ENCODE results near the gene ATRX.

Gene ATRX

GRCh38 chrX:77793946-77794345 is 7.9 kb upstream of the ATRX start:
- ChIA-PET POLR2A (ENCODE audit: low non-redundant PET) (no interaction called here), CTCF (no interaction called here)
- DNase-seq (ENCODE audit: low spot score) = no peak
- no peak for TF ChIP-seq CTCF (conservative IDR thresholded peaks at IDR 0.05; ENCODE audit: low read depth)
- H3K27ac ChIP-seq = no peak overlapping the region

GRCh38 chrX:77788050-77788449 is 2.0 kb upstream of the ATRX start:
- ChIA-PET POLR2A (ENCODE audit: low non-redundant PET) (no interaction called here), CTCF (no interaction called here)
- no peak for TF ChIP-seq CTCF (conservative IDR thresholded peaks at IDR 0.05; ENCODE audit: low read depth)
- DNase-seq (ENCODE audit: low spot score) = no peak
- H3K27ac ChIP-seq = no peak overlapping the region

GRCh38 chrX:77786365-77786680 is 307 bp upstream of the ATRX start:
- H3K27ac ChIP-seq = peak overlapping the region; percentile 87
- DNase-seq (ENCODE audit: low spot score) = no peak
- TF ChIP-seq CTCF (conservative IDR thresholded peaks at IDR 0.05; ENCODE audit: low read depth) = no peak
- ChIA-PET CTCF (no interaction called here), POLR2A (ENCODE audit: low non-redundant PET) (no interaction called here)

- TF ChIP-seq CTCF (conservative IDR thresholded peaks at IDR 0.05; ENCODE audit: low read depth) = no peak
- ChIA-PET CTCF (no interaction called here), POLR2A (ENCODE audit: low non-redundant PET) (no interaction called here)
- no peak for DNase-seq (ENCODE audit: low spot score)
- no peak overlapping the region for H3K27ac ChIP-seq
These were observed 6.3 kb downstream of the ATRX start for GRCh38 chrX:77779695-77780094.

GRCh38 chrX:77776659-77777058 is 9.4 kb downstream of the ATRX start:
- ChIA-PET CTCF (no interaction called here), POLR2A (ENCODE audit: low non-redundant PET) (no interaction called here)
- TF ChIP-seq CTCF (conservative IDR thresholded peaks at IDR 0.05; ENCODE audit: low read depth) = no peak
- H3K27ac ChIP-seq = no peak overlapping the region
- no peak for DNase-seq (ENCODE audit: low spot score)

GRCh38 chrX:77771601-77772000 is 14.4 kb downstream of the ATRX start:
- CTCF ChIA-PET = no interaction called here

More at GRCh38 chrX:77771601-77772000, 14.4 kb downstream of the ATRX start:
- DNase-seq (ENCODE audit: low spot score) = no peak
- POLR2A ChIA-PET (ENCODE audit: low non-redundant PET) = no interaction called here
- no peak for TF ChIP-seq CTCF (conservative IDR thresholded peaks at IDR 0.05; ENCODE audit: low read depth)
- H3K27ac ChIP-seq = no peak overlapping the region

Measured in RWPE1 (cell line).